Activated CD4-positive, alpha-beta memory T cell treated with anti-CD3 and anti-CD28 coated beads, Interleukin-2, amount 10 ng/mL, durations not matched to agents 7 days and 5 days (primary cell): ENCODE results near the gene ARHGAP5. TPM values are rescaled to one million over a fixed set of nuclear protein-coding genes. Genes with fewer than 3 reads are reported as not detected.

Source experiments
- CTCF ChIA-PET: fragments of 350-600 bp; sonication (Branson Sonifier 250); formaldehyde crosslinking; loops from one replicate; lab custom pipeline; 2021; ENCODE audit warnings: antibody characterized with exemption, inconsistent platforms; lab: Charles Lee
- POLR2A ChIA-PET: fragments of 350-600 bp; sonication (Branson Sonifier 250); formaldehyde crosslinking; loops from one replicate; lab custom pipeline; 2021; ENCODE audit warnings: antibody characterized with exemption; lab: Charles Lee
- DNase-seq: peaks from one replicate; pipeline ENCODE4 v3.0.0-alpha.2; 2020
- H3K27ac Mint-ChIP-seq: one replicate; pipeline ENCODE4 v1.8.0; 2021; ENCODE audit warnings: mild to moderate bottlenecking, mixed read lengths
- H3K27me3 Mint-ChIP-seq: one replicate; pipeline ENCODE4 v1.8.0; 2021; ENCODE audit warnings: mixed read lengths
- H3K36me3 Mint-ChIP-seq: one replicate; pipeline ENCODE4 v1.8.0; 2021; ENCODE audit warnings: low read depth, mixed read lengths
- H3K4me1 Mint-ChIP-seq: one replicate; pipeline ENCODE4 v1.8.0; 2021; ENCODE audit warnings: mixed read lengths
- H3K4me3 Mint-ChIP-seq: one replicate; pipeline ENCODE4 v1.8.0; 2021; ENCODE audit warnings: mild to moderate bottlenecking, mixed read lengths
- H3K9me3 Mint-ChIP-seq: one replicate; pipeline ENCODE4 v1.8.0; 2021; ENCODE audit warnings: mixed read lengths
- total RNA-seq, 2 experiments: library from RNA; stranded (reverse); gene quantifications; one replicate each; pipeline ENCODE4 v1.2.3, GENCODE V29; 2021

The ARHGAP5 gene
- total RNA-seq, 2 experiments from 2014 or later, result 35.5 to 42.7 TPM

GRCh38 chr14:32183151-32184058 is 106.3 kb downstream of the ARHGAP5 start:
- Mint-ChIP-seq H3K27ac (no peak overlapping the region), H3K4me3 (no peak overlapping the region), H3K9me3 (peaks cover 15% of the 10 kb centered on the region), H3K36me3 (no peaks in the 10 kb centered on the region), H3K27me3 (peaks cover 5% of the 10 kb centered on the region), H3K4me1 (peaks cover 3% of the 10 kb centered on the region)
- ChIA-PET CTCF (interaction anchor here (1.3 kb wide), 1 partner anchor 110 kb away, joined by 3 read pairs; no protein-coding TSS in a partner anchor), POLR2A (no interaction called here)
- no peak for DNase-seq

DNA sequence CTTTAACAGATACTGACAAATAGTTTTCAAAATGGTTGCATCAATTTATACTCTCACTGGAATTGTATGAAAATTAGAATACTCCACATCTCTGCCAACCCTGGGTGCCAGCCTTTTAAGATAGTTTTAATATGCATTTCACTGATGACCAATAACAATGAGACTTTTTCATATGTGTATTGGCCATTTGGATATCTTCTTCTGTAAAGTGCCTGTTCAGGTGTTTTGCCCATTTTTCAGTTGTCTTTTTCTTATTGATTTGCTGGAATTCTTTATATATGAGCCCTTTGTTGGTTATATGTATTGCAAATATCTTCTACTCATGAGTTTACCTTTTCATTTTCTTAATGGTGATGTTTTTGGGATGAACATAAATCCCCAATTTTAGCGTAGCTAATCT is 108.0 kb downstream of the ARHGAP5 start:
- ChIA-PET CTCF (interaction anchor here (1.3 kb wide), 1 partner anchor 112 kb away, joined by 3 read pairs; no protein-coding TSS in a partner anchor), POLR2A (no interaction called here)
- no peak overlapping the region for H3K27ac Mint-ChIP-seq
- H3K27me3 Mint-ChIP-seq, result peaks cover 5% of the 10 kb centered on the region
- peaks cover 3% of the 10 kb centered on the region for H3K4me1 Mint-ChIP-seq
- H3K4me3 Mint-ChIP-seq, result no peak overlapping the region
- peaks cover 11% of the 10 kb centered on the region for H3K9me3 Mint-ChIP-seq
- no peak for DNase-seq
- no peaks in the 10 kb centered on the region for H3K36me3 Mint-ChIP-seq

GRCh38 chr14:32186248-32186647 is 109.1 kb downstream of the ARHGAP5 start:
- POLR2A ChIA-PET, result no interaction called here
- no peak overlapping the region for H3K27ac Mint-ChIP-seq
- H3K36me3 Mint-ChIP-seq, result no peaks in the 10 kb centered on the region
- DNase-seq, result no peak
- peaks cover 9% of the 10 kb centered on the region for H3K9me3 Mint-ChIP-seq
- H3K27me3 Mint-ChIP-seq, result no peaks in the 10 kb centered on the region
- CTCF ChIA-PET, result no interaction called here
- no peak overlapping the region for H3K4me3 Mint-ChIP-seq
- H3K4me1 Mint-ChIP-seq, result peaks cover 3% of the 10 kb centered on the region

- Mint-ChIP-seq H3K4me3 (no peak overlapping the region), H3K36me3 (no peaks in the 10 kb centered on the region), H3K4me1 (peaks cover 5% of the 10 kb centered on the region), H3K9me3 (peaks cover 9% of the 10 kb centered on the region), H3K27ac (no peak overlapping the region), H3K27me3 (peaks cover 2% of the 10 kb centered on the region)
- CTCF ChIA-PET, result no interaction called here
- no peak for DNase-seq
- POLR2A ChIA-PET, result no interaction called here
Observed at GRCh38 chr14:32189811-32190210, 112.7 kb downstream of the ARHGAP5 start.

GRCh38 chr14:32190673-32191072 is 113.6 kb downstream of the ARHGAP5 start:
- Mint-ChIP-seq H3K27me3 (peaks cover 2% of the 10 kb centered on the region), H3K9me3 (peaks cover 4% of the 10 kb centered on the region), H3K4me3 (no peak overlapping the region), H3K36me3 (no peaks in the 10 kb centered on the region), H3K4me1 (peaks cover 5% of the 10 kb centered on the region), H3K27ac (no peak overlapping the region)
- no peak for DNase-seq
- ChIA-PET POLR2A (no interaction called here), CTCF (no interaction called here)

- no peak for DNase-seq
- H3K4me1 Mint-ChIP-seq, result peaks cover 2% of the 10 kb centered on the region
- no peak overlapping the region for H3K4me3 Mint-ChIP-seq
- no peaks in the 10 kb centered on the region for H3K36me3 Mint-ChIP-seq
- H3K27ac Mint-ChIP-seq, result no peak overlapping the region
- no peaks in the 10 kb centered on the region for H3K9me3 Mint-ChIP-seq
- peaks cover 4% of the 10 kb centered on the region for H3K27me3 Mint-ChIP-seq
- POLR2A ChIA-PET, result no interaction called here
- CTCF ChIA-PET, result no interaction called here
Observed at GRCh38 chr14:32192712-32193373, 115.7 kb downstream of the ARHGAP5 start.

DNA sequence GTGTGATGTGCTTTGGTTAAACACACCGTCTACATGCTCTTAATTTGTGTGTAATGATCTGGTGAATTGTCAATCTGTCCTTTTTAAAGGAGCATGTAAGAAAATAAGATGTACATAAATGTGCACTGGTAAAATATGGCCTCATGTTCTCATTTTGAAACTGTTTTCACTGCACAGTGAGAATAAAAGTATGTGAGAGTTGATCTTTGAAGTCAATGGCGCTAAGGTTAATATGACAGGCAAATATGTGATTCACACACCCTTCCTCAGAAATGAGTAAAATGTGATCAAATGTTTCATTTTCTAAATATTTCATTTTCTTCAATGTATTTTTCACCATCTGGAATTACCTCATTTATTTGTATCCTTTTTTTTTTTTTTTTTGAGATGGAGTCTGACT is 116.4 kb downstream of the ARHGAP5 start:
- POLR2A ChIA-PET, result no interaction called here
- no peak overlapping the region for H3K4me3 Mint-ChIP-seq
- H3K27me3 Mint-ChIP-seq, result peaks cover 6% of the 10 kb centered on the region
- H3K27ac Mint-ChIP-seq, result no peak overlapping the region
- H3K36me3 Mint-ChIP-seq, result no peaks in the 10 kb centered on the region
- CTCF ChIA-PET, result no interaction called here
- peaks cover 2% of the 10 kb centered on the region for H3K4me1 Mint-ChIP-seq
- no peak for DNase-seq
- H3K9me3 Mint-ChIP-seq, result no peaks in the 10 kb centered on the region

DNA sequence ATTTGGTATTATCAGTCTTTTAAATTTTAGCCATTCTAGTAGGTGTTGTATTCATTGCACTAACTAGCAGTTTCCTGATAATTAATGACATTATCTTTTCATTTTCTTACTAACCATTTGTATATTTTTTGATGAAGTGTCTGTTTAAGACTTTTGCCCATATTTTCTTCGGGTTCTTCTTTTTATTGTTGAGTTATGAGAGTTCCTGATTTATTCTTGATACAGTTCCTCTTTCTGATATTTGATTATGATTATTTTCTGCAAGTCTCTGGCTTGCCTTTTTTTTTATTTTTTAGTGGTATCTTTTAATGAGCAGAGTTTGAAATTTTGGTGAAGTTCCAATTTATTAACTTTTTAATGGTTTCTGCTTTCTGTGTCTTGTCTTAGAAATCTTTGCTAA is 118.5 kb downstream of the ARHGAP5 start:
- Mint-ChIP-seq H3K27me3 (peaks cover 9% of the 10 kb centered on the region), H3K36me3 (no peaks in the 10 kb centered on the region), H3K9me3 (no peaks in the 10 kb centered on the region), H3K27ac (no peak overlapping the region), H3K4me1 (peaks cover 6% of the 10 kb centered on the region), H3K4me3 (no peak overlapping the region)
- POLR2A ChIA-PET, result no interaction called here
- CTCF ChIA-PET, result no interaction called here
- no peak for DNase-seq

- H3K27ac Mint-ChIP-seq, result no peak overlapping the region
- H3K4me1 Mint-ChIP-seq, result peaks cover 24% of the 10 kb centered on the region
- no peaks in the 10 kb centered on the region for H3K9me3 Mint-ChIP-seq
- DNase-seq, result no peak
- peaks cover under 1% of the 10 kb centered on the region for H3K36me3 Mint-ChIP-seq
- POLR2A ChIA-PET, result interaction anchor here (0.5 kb wide), 1 partner anchor 17 kb away, joined by 3 read pairs; no protein-coding TSS in a partner anchor
- CTCF ChIA-PET, result no interaction called here
- H3K27me3 Mint-ChIP-seq, result peaks cover 9% of the 10 kb centered on the region
- H3K4me3 Mint-ChIP-seq, result no peak overlapping the region
Observed at GRCh38 chr14:32197919-32198318, 120.8 kb downstream of the ARHGAP5 start.

DNA sequence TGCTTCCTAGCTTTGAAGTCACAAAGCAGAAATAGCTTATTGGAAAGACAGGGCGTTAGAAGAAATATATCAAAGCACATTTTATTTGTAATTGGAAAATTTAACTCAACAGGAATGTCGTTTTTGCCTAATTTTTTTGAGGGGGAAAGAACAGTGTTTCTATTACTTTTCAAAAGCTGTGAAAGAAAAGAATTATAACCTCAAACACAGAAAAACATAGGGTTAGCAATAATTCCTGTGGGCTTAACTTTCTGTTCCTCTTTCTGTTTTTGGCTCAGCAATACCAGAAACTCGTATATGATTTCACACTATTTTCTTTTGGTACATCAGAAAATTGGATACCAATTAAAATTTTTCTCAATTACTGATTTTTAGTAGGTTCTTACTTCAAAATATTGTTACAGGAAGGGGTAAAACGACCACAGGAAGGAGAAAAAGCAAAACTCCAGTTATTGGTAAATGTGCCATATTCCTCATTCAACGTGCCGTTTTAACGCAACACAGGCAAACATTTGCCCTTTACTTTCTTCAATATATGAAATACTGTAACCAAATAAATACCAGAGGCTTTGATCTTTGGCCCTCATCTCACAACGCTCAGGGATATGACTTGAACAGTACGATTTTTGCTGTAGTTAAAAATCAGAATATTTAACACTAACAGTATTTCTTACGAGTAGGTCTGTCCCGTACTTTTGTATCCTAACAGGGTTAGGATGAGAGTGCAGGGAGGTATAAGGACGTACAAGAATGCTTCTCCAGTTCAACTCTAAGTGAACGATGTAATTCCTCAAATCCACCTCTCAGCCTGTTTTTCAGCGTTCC is 123.5 kb downstream of the ARHGAP5 start:
- Mint-ChIP-seq H3K4me3 (peak overlapping the region; percentile 77), H3K36me3 (peaks cover 4% of the 10 kb centered on the region), H3K9me3 (no peaks in the 10 kb centered on the region), H3K27ac (no peak overlapping the region), H3K4me1 (peaks cover 34% of the 10 kb centered on the region), H3K27me3 (peaks cover 9% of the 10 kb centered on the region)
- POLR2A ChIA-PET, result interaction anchor here (0.7 to 1.6 kb wide), 3 partner anchors 122 to 296 kb away, joined by 3 to 5 read pairs (median 4); partner anchors contain the start of gene ARHGAP5
- CTCF ChIA-PET, result interaction anchor here (1.3 kb wide), 1 partner anchor 46 kb away, joined by 3 read pairs; no protein-coding TSS in a partner anchor
- no peak for DNase-seq

DNA sequence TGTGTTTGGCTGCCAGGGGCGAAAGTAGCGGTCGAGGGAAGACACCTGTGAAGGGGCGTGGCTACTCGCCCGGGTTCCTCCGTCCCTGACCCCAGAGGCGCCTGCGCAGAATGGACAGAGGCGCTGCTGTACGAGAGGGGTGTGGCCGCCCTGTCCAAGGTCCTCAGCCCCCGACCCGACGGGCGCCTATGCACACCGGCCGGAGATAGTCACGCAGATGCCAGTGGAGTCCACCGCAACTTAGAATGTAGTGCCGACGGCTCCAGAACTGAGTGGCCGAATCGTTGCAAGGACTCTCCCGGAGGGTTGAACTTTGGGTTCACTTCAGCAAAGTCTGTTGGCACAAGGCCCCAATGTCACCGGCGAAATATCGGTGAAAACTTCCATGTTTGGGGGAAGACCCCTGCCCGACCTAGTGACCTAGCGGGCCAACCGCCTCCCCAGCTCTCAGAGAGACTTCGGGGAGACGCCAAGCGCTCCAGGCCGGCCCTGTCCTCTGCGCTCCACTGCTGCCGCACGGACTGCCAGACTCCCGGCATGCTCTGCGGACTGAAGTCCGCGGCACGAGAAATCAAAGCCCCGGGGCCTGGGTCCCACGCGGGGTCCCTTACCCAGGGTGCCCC is 124.2 kb downstream of the ARHGAP5 start:
- Mint-ChIP-seq H3K27ac (peak overlapping the region; percentile 87), H3K4me1 (peaks cover 40% of the 10 kb centered on the region), H3K4me3 (peak overlapping the region; percentile 77), H3K36me3 (peaks cover 4% of the 10 kb centered on the region), H3K27me3 (peaks cover 9% of the 10 kb centered on the region), H3K9me3 (no peaks in the 10 kb centered on the region)
- CTCF ChIA-PET, result no interaction called here
- POLR2A ChIA-PET, result interaction anchor here (1.5 kb wide), 1 partner anchor 123 kb away, joined by 4 read pairs; no protein-coding TSS in a partner anchor
- peak; percentile 80 for DNase-seq

DNA sequence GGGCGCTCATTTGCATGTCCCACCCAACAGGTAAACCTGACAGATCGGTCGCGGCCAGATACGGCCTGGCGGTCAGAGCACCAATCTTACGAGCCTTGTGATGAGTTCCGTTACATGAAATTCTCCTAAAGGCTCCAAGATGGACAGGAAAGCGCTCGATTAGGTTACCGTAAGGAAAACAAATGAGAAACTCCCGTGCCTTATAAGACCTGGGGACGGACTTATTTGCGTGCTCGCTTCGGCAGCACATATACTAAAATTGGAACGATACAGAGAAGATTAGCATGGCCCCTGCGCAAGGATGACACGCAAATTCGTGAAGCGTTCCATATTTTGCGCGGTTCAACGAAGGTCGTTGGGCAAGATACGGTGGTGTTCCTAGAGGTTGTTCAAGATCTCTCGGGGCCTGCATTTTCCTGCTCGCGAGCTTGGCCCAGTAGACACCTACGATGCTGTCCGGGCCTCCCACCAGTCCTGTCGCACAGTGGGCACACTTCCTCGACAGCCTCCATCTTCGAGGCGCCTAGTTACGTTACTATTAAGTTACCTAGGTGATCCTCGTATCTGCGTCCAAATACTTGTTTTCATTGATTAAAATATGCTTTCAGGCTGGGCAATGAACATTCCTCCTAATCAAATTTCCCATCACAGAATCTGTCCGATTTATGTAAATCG is 124.8 kb downstream of the ARHGAP5 start, which contains the start of gene RNU6-7:
RNU6-7 (plus strand) TSS at position 230 of the 675 bp plus-strand sequence.
- Mint-ChIP-seq H3K4me1 (peaks cover 44% of the 10 kb centered on the region), H3K27ac (peak within 1 kb of the TSS; percentile 87), H3K27me3 (peaks cover 12% of the 10 kb centered on the region), H3K36me3 (peaks cover 4% of the 10 kb centered on the region), H3K4me3 (peak within 1 kb of the TSS; percentile 77), H3K9me3 (no peaks in the 10 kb centered on the region)
- peak; percentile 32 for DNase-seq
- CTCF ChIA-PET, result no interaction called here
- POLR2A ChIA-PET, result interaction anchor here (1.5 to 1.7 kb wide), 2 partner anchors 124 to 128 kb away, joined by 4 to 5 read pairs; no protein-coding TSS in a partner anchor
